A549 (cell line): Measurements from ENCODE around the gene PTPRN2. TPM values are rescaled to one million over a fixed set of nuclear protein-coding genes. Genes with fewer than 3 reads are reported as not detected.

Experiments
- ATAC-seq, 2 experiments: fragments of 200-7000 bp in 1 of 2; fragments of >200 bp in 1 of 2; cut with Nextera tagmentation in 1 of 2; cut with Tn5 transposase in 1 of 2; 3 replicates each; pipeline versions ENCODE4 v1.8.0 to v1.9.1; 2018 to 2020; ENCODE audit warnings: mild to moderate bottlenecking in 1 of 2, moderate library complexity in 1 of 2
- CTCF ChIA-PET: fragments of 300-600 bp; sonication (Branson Sonifier 250); formaldehyde crosslinking; extraction: SDS; loops from one replicate; lab custom pipeline; 2021; ENCODE audit warnings: antibody characterized with exemption, inconsistent platforms; lab: Yijun Ruan, JAX
- POLR2A ChIA-PET: fragments of 350-600 bp; formaldehyde crosslinking; extraction: SDS; loops from one replicate; lab custom pipeline; 2021; ENCODE audit warnings: antibody characterized with exemption, inconsistent platforms; lab: Yijun Ruan, JAX
- DNase-seq, 2 experiments: peaks; one replicate each; pipeline versions ENCODE4 v3.0.0 to v3.0.0-alpha.2; 2011 to 2016; ENCODE audit warnings: low read depth in 1 of 2, low spot score in 1 of 2
- FAIRE-seq: peaks from 2 replicates; lab custom pipeline; 2011; peaks lifted over from hg19 to GRCh38; lab: Jason Lieb, UNC
- H3K27ac ChIP-seq, 2 experiments: fragments of >200 bp; sonication (Bioruptor Twin); formaldehyde crosslinking; 3 replicates each; pipeline ENCODE4 v1.5.1; 2016 to 2017
- H3K4me1 ChIP-seq: fragments of >200 bp; sonication (Bioruptor Twin); formaldehyde crosslinking; 3 replicates; pipeline ENCODE4 v1.6.1; 2016
- H3K4me2 ChIP-seq: fragments of >200 bp; sonication (Bioruptor Twin); formaldehyde crosslinking; 3 replicates; pipeline ENCODE4 v1.6.1; 2016
- H3K4me3 ChIP-seq: fragments of >200 bp; sonication (Bioruptor Twin); formaldehyde crosslinking; 3 replicates; pipeline ENCODE4 v1.5.1; 2016
- H3K9me3 ChIP-seq: fragments of >200 bp; sonication (Bioruptor Twin); formaldehyde crosslinking; 3 replicates; pipeline ENCODE4 v1.6.1; 2016
- CBX2 ChIP-seq: fragments of 200-600 bp; sonication (generic); IDR thresholded peaks from 2 replicates; pipeline ENCODE4 v1.6.1; 2016; ENCODE audit warnings: low read depth, mild to moderate bottlenecking, borderline replicate concordance
- CEBPB ChIP-seq, 2 experiments: fragments of >200 bp in 1 of 2; sonication (Bioruptor Twin) in 1 of 2; formaldehyde crosslinking in 1 of 2; IDR thresholded peaks; 2 replicates each; pipeline ENCODE4 v1.6.1; 2012 to 2016
- CHD4 ChIP-seq: fragments of 200-600 bp; sonication (generic); IDR thresholded peaks from 2 replicates; pipeline ENCODE4 v1.6.1; 2016; ENCODE audit warnings: antibody characterized with exemption, mild to moderate bottlenecking, borderline replicate concordance
- EHMT2 ChIP-seq: fragments of 200-600 bp; sonication (generic); IDR thresholded peaks from 2 replicates; pipeline ENCODE4 v1.6.1; 2016; ENCODE audit warnings: antibody characterized with exemption, low read depth, mild to moderate bottlenecking, moderate library complexity
- EP300 ChIP-seq, 2 experiments: fragments of >200 bp; sonication (Bioruptor Twin); formaldehyde crosslinking; IDR thresholded peaks; 2 replicates in 1 of 2; 3 replicates in 1 of 2; pipeline ENCODE4 v1.6.1; 2016 to 2017
- ESRRA ChIP-seq: fragments of 150-350 bp; IDR thresholded peaks from 2 replicates; pipeline ENCODE4 v1.6.1; 2014; ENCODE audit warnings: mild to moderate bottlenecking, low read length, borderline replicate concordance
- FOXS1 ChIP-seq: fragments of 250-450 bp; sonication (Bioruptor Pico); IDR thresholded peaks from 2 replicates; pipeline ENCODE4 v1.5.0; 2020; ENCODE audit warnings: mild to moderate bottlenecking, moderate library complexity
- HOXA7 ChIP-seq: fragments of 250-450 bp; sonication (Bioruptor Pico); IDR thresholded peaks from 2 replicates; pipeline ENCODE4 v1.5.0; 2020; ENCODE audit warnings: mild to moderate bottlenecking, moderate library complexity
- HOXB5 ChIP-seq: fragments of 250-450 bp; sonication (Bioruptor Pico); IDR thresholded peaks from 2 replicates; pipeline ENCODE4 v1.5.0; 2020; ENCODE audit warnings: mild to moderate bottlenecking, moderate library complexity
- KDM5A ChIP-seq: fragments of 200-600 bp; sonication (generic); IDR thresholded peaks from 2 replicates; pipeline ENCODE4 v1.6.1; 2016; ENCODE audit warnings: antibody characterized with exemption, mild to moderate bottlenecking
- MAFK ChIP-seq: fragments of 450-650 bp; IDR thresholded peaks from 2 replicates; pipeline ENCODE4 v1.6.1; 2014; ENCODE audit not compliant: partially characterized antibody
- NPAS2 ChIP-seq: fragments of 250-450 bp; sonication (Bioruptor Pico); IDR thresholded peaks from 2 replicates; pipeline ENCODE4 v1.8.0; 2022; ENCODE audit warnings: mild to moderate bottlenecking, moderate library complexity, borderline replicate concordance
- NR3C1 ChIP-seq: fragments of >200 bp; sonication (Bioruptor Twin); formaldehyde crosslinking; IDR thresholded peaks from 3 replicates; pipeline ENCODE4 v1.6.1; 2017
- POLR2A ChIP-seq: IDR thresholded peaks from 2 replicates; pipeline ENCODE4 v1.6.1; 2012; ENCODE audit warnings: mild to moderate bottlenecking, low read length
- RARB ChIP-seq: fragments of 250-450 bp; sonication (Bioruptor Pico); IDR thresholded peaks from 2 replicates; pipeline ENCODE4 v1.8.0; 2021; ENCODE audit warnings: mild to moderate bottlenecking, moderate library complexity
- REST ChIP-seq: fragments of 200-600 bp; sonication (generic); IDR thresholded peaks from 2 replicates; pipeline ENCODE4 v1.6.1; 2016; ENCODE audit warnings: antibody characterized with exemption, mild to moderate bottlenecking, moderate library complexity
- RFX5 ChIP-seq: fragments of 450-650 bp; IDR thresholded peaks from 2 replicates; pipeline ENCODE4 v1.7.1; 2014; ENCODE audit warnings: antibody characterized with exemption, mild to moderate bottlenecking, moderate library complexity
- SMC3 ChIP-seq: fragments of >200 bp; sonication (Bioruptor Twin); formaldehyde crosslinking; IDR thresholded peaks from 3 replicates; pipeline ENCODE4 v1.6.1; 2018; ENCODE audit warnings: inconsistent platforms
- SREBF2 ChIP-seq: fragments of 450-650 bp; IDR thresholded peaks from 2 replicates; pipeline ENCODE4 v1.6.1; 2014; ENCODE audit warnings: mild to moderate bottlenecking, moderate library complexity
- TFCP2L1 ChIP-seq: fragments of 250-450 bp; sonication (Bioruptor Pico); IDR thresholded peaks from 2 replicates; pipeline ENCODE4 v1.5.0; 2021; ENCODE audit warnings: mild to moderate bottlenecking
- ZC3H11A ChIP-seq: fragments of 450-650 bp; IDR thresholded peaks from 2 replicates; pipeline ENCODE4 v1.6.1; 2014; ENCODE audit warnings: antibody characterized with exemption, mild to moderate bottlenecking
- ZFP36 ChIP-seq: fragments of 450-650 bp; IDR thresholded peaks from 2 replicates; pipeline ENCODE4 v1.6.1; 2014; ENCODE audit warnings: borderline replicate concordance; ENCODE audit not compliant: partially characterized antibody
- ZNF302 ChIP-seq: fragments of 250-450 bp; sonication (Bioruptor Pico); IDR thresholded peaks from 2 replicates; pipeline ENCODE4 v1.9.0; 2021; ENCODE audit warnings: inconsistent platforms, mild to moderate bottlenecking, moderate library complexity
- ZSCAN20 ChIP-seq: fragments of 250-450 bp; sonication (Bioruptor Pico); IDR thresholded peaks from 2 replicates; pipeline ENCODE4 v1.8.0; 2022; ENCODE audit warnings: mild to moderate bottlenecking, moderate library complexity
- WGBS: methylation state at CpG from one replicate; pipeline ENCODE4 v1.1.6; 2017; ENCODE audit errors: missing lambda C conversion rate; 5-methylcytosine and 5-hydroxymethylcytosine counted together
- polyA plus RNA-seq, 4 experiments: library from polyadenylated mRNA; depleted of rRNA in 3 of 4; stranded (reverse); fragments of >200 nt; fragmentation: RNase III in 1 of 4; extraction: RNeasy Plus Mini Kit Qiagen cat#74134 plus additional on column Dnase treatment in 1 of 4; gene quantifications; 2 replicates in 3 of 4; 3 replicates in 1 of 4; pipeline ENCODE4 v1.2.3, GENCODE V29; 2011 to 2017
- TF ChIP-seq, protein P1 (sequence below): fragments of >200 bp; sonication (Bioruptor Twin); formaldehyde crosslinking; IDR thresholded peaks from 3 replicates; pipeline ENCODE4 v1.6.1; 2016

The PTPRN2 gene
- polyA plus RNA-seq, 2 of the 4 experiments (the other 2 are of a cell fraction) = 0.41 to 1.2 TPM

GRCh38 chr7:157514746-157515145, 1072.9 kb downstream of the PTPRN2 start:
- Histone ChIP-seq H3K27ac (no peak overlapping the region), H3K9me3 (no peaks in the 10 kb centered on the region), H3K4me1 (no peaks in the 10 kb centered on the region), H3K4me2 (no peak overlapping the region), H3K4me3 (no peak overlapping the region)
- POLR2A ChIA-PET = no interaction called here
- DNase-seq (no peak), ATAC-seq (no peak), FAIRE-seq (no peak)
- TF ChIP-seq NPAS2 (CRISPR knock-in tag) = no peak
- no peak for TF ChIP-seq ZNF302 (CRISPR knock-in tag)
- no peak for TF ChIP-seq EP300 (IDR thresholded peaks at IDR 0.05)
- TF ChIP-seq RARB (CRISPR knock-in tag) = no peak
- TF ChIP-seq CBX2 = no peak
- TF ChIP-seq KDM5A = no peak
- no peak for TF ChIP-seq SMC3
- TF ChIP-seq, protein P1, sequence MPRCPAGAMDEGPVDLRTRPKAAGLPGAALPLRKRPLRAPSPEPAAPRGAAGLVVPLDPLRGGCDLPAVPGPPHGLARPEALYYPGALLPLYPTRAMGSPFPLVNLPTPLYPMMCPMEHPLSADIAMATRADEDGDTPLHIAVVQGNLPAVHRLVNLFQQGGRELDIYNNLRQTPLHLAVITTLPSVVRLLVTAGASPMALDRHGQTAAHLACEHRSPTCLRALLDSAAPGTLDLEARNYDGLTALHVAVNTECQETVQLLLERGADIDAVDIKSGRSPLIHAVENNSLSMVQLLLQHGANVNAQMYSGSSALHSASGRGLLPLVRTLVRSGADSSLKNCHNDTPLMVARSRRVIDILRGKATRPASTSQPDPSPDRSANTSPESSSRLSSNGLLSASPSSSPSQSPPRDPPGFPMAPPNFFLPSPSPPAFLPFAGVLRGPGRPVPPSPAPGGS = no peak
- no peak for TF ChIP-seq TFCP2L1 (CRISPR knock-in tag)
- TF ChIP-seq MAFK = no peak
- TF ChIP-seq CEBPB (IDR thresholded peaks at IDR 0.05) = no peak
- no peak for TF ChIP-seq ZFP36
- no peak for TF ChIP-seq HOXB5 (CRISPR knock-in tag)
- TF ChIP-seq ZC3H11A = no peak
- no peak for TF ChIP-seq REST
- CTCF ChIA-PET = no interaction called here
- 71% methylated on average over 6 of the region's 6 CpGs for WGBS

- Histone ChIP-seq H3K9me3 (no peaks in the 10 kb centered on the region), H3K4me3 (no peak overlapping the region), H3K4me2 (no peak overlapping the region), H3K4me1 (no peaks in the 10 kb centered on the region), H3K27ac (no peak overlapping the region)
- 61% methylated on average over 11 of the region's 11 CpGs for WGBS
- FAIRE-seq = no peak
- no peak for TF ChIP-seq KDM5A
- TF ChIP-seq SREBF2 = no peak
- TF ChIP-seq FOXS1 (CRISPR knock-in tag) = no peak
- no peak for TF ChIP-seq CHD4
- no peak for TF ChIP-seq EHMT2
- no peak for TF ChIP-seq ESRRA
- TF ChIP-seq TFCP2L1 (CRISPR knock-in tag) = no peak
- no peak for TF ChIP-seq NR3C1
- no peak for TF ChIP-seq HOXA7 (CRISPR knock-in tag)
- no peak for TF ChIP-seq EP300 (IDR thresholded peaks at IDR 0.05)
- no peak for TF ChIP-seq POLR2A
- TF ChIP-seq ZNF302 (CRISPR knock-in tag) = no peak
- TF ChIP-seq RFX5 = no peak
- TF ChIP-seq ZSCAN20 (CRISPR knock-in tag) = no peak
- ATAC-seq = no peak
- no peak for DNase-seq
- CTCF ChIA-PET = interaction anchor here (1.0 kb wide), 1 partner anchor 18 kb away, joined by 3 read pairs; no protein-coding TSS in a partner anchor
- POLR2A ChIA-PET = no interaction called here
Observed at GRCh38 chr7:157514306-157514705, 1073.3 kb downstream of the PTPRN2 start.
